AG10803 (cell line): ENCODE results near the gene UBE2D1.
"Not testable (repeated sequence)": the region's sequence is repeated elsewhere in the genome, so short reads cannot be mapped to it uniquely, and the experiment has no call there.

Experiments used
- DNase-seq: peaks from one replicate; pipeline ENCODE4 v3.0.0; 2010; ENCODE audit warnings: low read depth
- H3K4me3 ChIP-seq: 2 replicates; pipeline ENCODE4 v1.5.1; 2011; ENCODE audit warnings: mild to moderate bottlenecking, low read length, control low read depth
- TF ChIP-seq, protein P1 (sequence below): conservative IDR thresholded peaks from 2 replicates; pipeline ENCODE4 v1.5.1; 2011; ENCODE audit warnings: mild to moderate bottlenecking, low read length, control low read depth, inconsistent platforms

Gene UBE2D1

DNA sequence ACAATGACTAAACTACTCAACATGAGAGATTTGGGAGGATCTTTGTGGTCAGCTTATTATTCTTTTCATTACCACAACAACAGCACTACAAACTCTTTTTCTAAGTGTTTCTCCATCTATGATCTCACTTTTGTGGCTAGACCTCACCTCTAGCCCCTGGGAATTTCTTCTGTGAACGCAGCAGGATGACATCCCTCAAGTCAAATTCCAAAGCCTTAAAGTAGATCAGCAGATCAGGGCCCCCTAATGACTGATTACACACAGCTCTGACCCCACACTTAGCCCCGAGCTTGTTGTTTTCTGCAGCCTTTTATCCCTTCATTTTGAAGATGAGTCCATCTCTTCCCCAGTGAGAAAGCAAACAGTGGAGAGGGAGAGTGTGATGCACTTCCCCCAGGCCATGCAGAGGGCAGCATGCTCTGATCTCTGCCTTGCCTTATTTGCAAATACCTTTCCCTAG lies 77.7 kb downstream of the UBE2D1 start:
- no peak overlapping the region for H3K4me3 ChIP-seq
- TF ChIP-seq, protein P1, sequence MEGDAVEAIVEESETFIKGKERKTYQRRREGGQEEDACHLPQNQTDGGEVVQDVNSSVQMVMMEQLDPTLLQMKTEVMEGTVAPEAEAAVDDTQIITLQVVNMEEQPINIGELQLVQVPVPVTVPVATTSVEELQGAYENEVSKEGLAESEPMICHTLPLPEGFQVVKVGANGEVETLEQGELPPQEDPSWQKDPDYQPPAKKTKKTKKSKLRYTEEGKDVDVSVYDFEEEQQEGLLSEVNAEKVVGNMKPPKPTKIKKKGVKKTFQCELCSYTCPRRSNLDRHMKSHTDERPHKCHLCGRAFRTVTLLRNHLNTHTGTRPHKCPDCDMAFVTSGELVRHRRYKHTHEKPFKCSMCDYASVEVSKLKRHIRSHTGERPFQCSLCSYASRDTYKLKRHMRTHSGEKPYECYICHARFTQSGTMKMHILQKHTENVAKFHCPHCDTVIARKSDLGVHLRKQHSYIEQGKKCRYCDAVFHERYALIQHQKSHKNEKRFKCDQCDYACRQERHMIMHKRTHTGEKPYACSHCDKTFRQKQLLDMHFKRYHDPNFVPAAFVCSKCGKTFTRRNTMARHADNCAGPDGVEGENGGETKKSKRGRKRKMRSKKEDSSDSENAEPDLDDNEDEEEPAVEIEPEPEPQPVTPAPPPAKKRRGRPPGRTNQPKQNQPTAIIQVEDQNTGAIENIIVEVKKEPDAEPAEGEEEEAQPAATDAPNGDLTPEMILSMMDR, result peak; percentile 39
- DNase-seq, result peak; percentile 83

DNA sequence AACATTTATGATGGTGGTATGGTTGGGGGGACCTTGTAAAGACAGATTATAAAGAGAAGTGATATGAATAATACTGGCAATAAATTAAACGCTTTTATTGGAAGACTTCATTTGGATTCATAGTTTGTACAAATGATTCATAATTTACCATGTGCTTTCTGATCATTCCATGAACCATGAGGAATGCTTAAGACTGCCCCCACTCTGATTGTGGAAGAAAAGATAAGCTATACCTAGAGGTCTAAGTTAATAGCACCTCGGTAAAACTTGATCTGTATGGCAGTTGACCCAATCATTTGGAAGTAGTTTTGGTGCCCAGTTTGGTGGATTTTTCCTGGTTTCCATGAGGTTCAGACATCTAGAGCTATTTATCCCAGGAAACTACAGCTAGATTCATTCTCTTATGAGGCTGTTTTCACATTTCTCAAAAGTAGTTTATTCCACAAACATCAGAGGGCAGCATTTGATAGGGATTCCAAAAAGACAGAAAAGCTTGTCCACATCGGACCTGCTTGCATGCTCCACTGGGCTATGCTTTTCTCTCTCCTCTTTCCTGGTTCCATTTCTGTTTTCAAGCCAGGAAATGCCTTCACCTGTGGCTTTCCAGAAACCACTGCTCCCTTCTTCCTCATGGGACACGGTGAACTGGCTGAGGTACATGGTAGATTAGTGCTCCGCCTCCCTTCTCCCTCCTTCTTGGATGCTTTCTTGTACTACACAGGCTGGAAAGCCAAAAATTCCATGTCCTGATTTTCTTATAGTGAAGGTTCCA lies 79.7 kb downstream of the UBE2D1 start:
- TF ChIP-seq, protein P1, result peak; percentile 71
- DNase-seq, result peak; percentile 84
- no peak overlapping the region for H3K4me3 ChIP-seq

DNA sequence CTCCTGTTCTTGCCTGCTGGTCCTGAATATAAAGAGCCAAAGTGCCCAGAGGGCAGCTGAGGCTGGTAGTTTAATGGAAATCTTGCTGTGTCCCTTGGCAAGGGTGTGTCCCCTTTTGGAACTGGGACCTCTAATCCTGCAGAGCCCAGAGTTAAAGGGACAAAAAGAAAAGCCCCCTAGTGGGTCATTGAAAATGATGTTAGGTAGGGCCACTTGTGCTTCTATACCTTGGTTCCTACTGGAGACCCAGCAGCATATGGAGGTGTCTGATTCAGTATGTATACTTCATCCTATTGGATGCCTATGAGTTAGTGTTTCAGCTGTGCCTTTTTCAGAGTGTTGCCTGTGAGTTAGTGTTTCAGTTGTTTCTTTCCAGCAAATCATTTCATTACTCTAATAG lies 81.0 kb downstream of the UBE2D1 start:
- no peak for DNase-seq
- H3K4me3 ChIP-seq, result no peak overlapping the region
- TF ChIP-seq, protein P1, result no peak

DNA sequence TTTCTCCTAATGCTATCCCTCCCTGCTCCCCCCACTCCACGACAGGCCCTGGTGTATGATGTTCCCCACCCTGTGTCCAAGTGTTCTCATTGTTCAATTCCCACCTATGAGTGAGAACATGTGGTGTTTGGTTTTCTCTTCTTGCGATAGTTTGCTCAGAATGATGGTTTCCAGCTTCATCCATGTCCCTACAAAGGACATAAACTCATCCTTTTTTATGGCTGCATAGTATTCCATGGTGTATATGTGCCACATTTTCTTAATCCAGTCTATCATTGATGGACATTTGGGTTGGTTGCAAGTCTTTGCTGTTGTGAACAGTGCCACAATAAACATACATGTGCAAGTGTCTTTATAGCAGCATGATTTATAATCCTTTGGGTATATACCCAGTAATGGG lies 83.1 kb downstream of the UBE2D1 start:
- H3K4me3 ChIP-seq, DNase-seq: not testable (repeated sequence)
